ENCODE results near the gene SSTR3.
A peak's percentile ranks its signal among the peaks of the same experiment; 100 is the strongest.

SSTR3 gene

DNA sequence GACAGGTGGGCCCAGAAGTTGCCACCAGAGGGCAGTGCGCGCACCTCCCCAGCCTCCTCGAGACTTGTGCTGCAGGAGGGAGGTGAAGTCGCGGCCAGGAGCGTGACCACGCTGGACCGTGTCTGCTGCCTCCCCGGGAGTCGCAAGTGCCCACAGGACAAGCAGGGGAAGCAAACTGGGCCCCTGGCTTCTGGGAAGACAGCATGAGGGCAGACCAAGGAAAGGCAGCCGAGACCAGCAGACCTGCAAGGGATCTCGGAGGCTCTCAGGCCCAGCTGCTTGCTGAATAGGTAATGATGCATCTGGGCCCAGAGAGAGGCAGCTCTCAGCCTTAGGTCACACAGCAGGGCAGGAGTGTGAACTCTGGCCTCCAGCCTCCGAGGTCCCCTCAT lies 45.6 kb downstream of the SSTR3 start:
- DNase-seq (ENCODE audit: low read depth), result peak; percentile 70

DNA sequence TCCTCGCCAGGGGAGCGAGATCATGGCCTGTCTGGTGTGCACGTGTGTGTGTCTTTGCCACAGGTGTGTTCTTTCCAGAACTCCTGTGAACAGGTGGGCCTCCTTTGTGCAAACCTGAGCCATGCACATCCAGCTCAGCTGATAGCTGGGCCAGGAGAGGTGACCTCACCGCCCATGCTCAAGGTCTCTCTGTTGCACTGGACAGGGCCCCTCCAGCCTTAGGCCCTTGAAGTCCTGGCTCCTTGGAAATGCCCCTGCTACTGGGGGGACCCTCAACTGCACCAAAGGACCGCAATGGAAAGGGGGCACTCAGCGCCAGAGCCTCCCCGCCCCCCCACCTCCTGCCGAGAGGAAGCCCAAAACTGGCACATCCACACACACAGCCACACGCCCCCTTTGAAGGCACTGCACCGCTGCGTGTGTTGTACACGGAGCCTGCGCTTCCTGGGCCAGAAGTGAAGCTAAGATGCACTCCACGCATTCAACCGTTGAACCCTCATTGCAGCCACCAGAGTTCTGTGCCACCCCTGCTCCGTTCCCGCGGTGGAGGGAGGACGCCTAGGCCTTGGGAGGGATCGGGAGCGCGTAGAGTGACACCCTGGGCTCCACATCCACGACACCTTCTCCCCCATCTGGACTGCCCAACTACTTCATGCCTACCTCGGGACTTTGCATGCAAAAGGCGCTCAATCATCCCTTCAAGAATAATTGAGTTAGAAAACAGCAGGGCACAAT lies 46.2 kb downstream of the SSTR3 start:
- DNase-seq (ENCODE audit: low read depth), result no peak

DNA sequence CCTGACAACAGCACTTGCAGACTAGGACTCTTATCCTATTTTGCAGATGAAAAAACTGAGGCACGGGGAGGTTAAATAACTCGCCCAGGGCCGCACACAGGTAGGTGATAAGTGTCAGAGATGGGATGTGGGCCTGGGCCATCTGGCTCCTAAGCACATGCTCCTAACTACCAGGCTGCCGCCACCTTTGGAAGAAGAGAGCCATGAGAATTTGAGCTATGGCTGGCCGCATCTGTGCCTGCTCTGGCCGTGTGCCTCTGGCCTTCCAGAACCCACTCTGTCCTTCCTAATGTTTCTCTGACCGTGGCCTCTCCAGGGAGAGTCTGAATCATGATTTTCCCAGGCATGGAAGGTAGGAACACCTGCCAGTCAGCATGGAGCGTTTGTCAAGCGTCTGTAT lies 47.2 kb downstream of the SSTR3 start:
- DNase-seq (ENCODE audit: low read depth), result no peak

GRCh38 chr22:37164505-37164887 lies 47.8 kb downstream of the SSTR3 start:
- DNase-seq (ENCODE audit: low read depth), result no peak

- peak; percentile 52 for DNase-seq (ENCODE audit: low read depth)
Observed at GRCh38 chr22:37163575-37164504, 48.4 kb downstream of the SSTR3 start.

- DNase-seq (ENCODE audit: low read depth), result no peak
Observed at GRCh38 chr22:37163096-37163489, 49.2 kb downstream of the SSTR3 start.

GRCh38 chr22:37162221-37163095 lies 49.8 kb downstream of the SSTR3 start:
- peak; percentile 61 for DNase-seq (ENCODE audit: low read depth)

- no peak for DNase-seq (ENCODE audit: low read depth)
Observed at GRCh38 chr22:37161443-37161842, 50.8 kb downstream of the SSTR3 start.

- no peak for DNase-seq (ENCODE audit: low read depth)
Observed at GRCh38 chr22:37160027-37160426, 52.2 kb downstream of the SSTR3 start.

GRCh38 chr22:37158963-37159290 lies 53.4 kb downstream of the SSTR3 start:
- no peak for DNase-seq (ENCODE audit: low read depth)

DNA sequence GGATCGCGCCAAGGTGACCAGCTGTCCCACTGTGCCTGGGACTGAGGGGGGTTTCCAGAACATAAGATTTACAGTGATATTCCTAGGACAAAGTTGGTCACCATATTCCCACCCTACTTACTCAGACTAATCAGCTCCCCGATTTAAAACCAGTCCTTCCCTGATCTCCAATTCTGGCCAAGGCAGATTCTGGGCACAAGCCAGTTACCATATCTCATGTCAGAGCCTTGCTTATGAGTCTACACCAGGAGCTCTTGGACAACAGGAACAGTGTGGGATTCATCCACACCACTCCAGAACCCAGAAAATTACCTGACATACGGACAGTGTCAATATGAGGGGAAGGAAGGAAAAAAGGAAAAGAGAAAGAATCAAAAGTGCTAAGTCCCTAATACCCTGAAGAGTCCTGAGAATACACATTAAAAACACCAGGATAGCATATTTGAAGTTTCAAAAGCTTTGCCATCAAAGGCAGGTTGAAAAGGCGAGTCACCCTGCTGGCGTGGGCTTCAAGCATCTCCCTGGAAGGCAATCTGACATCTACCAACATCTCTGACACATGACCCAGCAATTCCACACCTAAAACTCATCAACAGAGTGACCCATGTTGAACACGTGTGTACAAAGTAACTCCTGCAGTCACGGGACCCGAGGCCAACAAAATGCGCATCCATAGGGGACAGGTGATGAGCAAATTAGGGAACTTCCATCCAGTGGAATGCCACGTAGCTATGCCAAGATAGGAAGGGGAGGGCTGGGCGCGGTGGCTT lies 54.6 kb downstream of the SSTR3 start:
- DNase-seq (ENCODE audit: low read depth), result no peak

GRCh38 chr22:37156686-37157435 lies 55.4 kb downstream of the SSTR3 start:
- DNase-seq (ENCODE audit: low read depth), result no peak

GRCh38 chr22:37155971-37156370 lies 56.3 kb downstream of the SSTR3 start:
- no peak for DNase-seq (ENCODE audit: low read depth)

- DNase-seq (ENCODE audit: low read depth), result no peak
Observed at GRCh38 chr22:37154925-37155712, 57.2 kb downstream of the SSTR3 start.
